AG04449 (cell line): ENCODE results near the gene KAT7.

Experiments
- CTCF ChIA-PET: fragments of 350-600 bp; formaldehyde crosslinking; extraction: SDS; loops from one replicate; lab custom pipeline; 2021; ENCODE audit warnings: antibody characterized with exemption; lab: Yijun Ruan, JAX
- POLR2A ChIA-PET: fragments of 400-600, 350-600 bp; formaldehyde crosslinking; extraction: SDS; loops from one replicate; lab custom pipeline; 2020; ENCODE audit warnings: antibody characterized with exemption, inconsistent platforms; lab: Yijun Ruan, JAX
- DNase-seq: peaks from one replicate; pipeline ENCODE4 v3.0.0-alpha.2; 2010; ENCODE audit warnings: low read depth, low spot score
- H3K4me3 ChIP-seq: 2 replicates; pipeline ENCODE4 v1.5.1; 2011; ENCODE audit warnings: low read depth, mild to moderate bottlenecking, control low read depth, low read length
- CTCF ChIP-seq: IDR thresholded peaks from one replicate; pipeline ENCODE4 v1.5.1; 2011; ENCODE audit warnings: mild to moderate bottlenecking, moderate library complexity, low read length, control low read depth, inconsistent platforms; ENCODE audit not compliant: insufficient read depth; ENCODE audit errors: missing control alignments

Gene KAT7

DNA sequence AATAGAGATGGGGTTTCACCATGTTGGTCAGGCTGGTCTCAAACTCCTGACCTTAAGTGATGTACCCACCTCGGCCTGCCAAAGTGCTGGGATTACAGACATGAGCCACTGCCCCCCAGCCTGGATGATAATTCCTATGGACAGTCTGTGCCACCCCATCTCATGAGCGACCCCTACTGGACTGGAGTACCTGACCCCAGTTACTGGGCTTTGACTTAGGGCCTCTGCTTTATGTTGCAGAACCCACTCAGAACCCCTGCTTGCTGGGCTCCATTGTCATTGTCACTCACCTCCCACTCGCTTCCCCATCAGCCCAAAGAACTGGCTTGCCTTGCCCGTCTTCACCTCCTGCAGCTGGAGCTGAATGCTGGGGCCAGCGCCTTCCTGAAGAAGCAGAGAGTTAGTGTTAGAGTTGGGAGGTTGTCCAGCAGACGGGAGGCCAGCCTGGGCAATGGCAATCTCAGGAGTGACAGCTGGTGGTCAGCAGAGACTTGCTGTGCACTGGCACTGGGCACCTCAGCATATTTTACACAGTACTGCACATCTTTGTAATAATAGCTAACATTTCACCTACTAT is 55.4 kb downstream of the KAT7 start:
- ChIA-PET CTCF (interaction anchor here (1.4 to 25.2 kb wide), 2 partner anchors 155 to 286 kb away, joined by 3 to 753 read pairs; partner anchors contain the start of gene DLX3), POLR2A (no interaction called here)
- DNase-seq, result no peak
- no peak overlapping the region for H3K4me3 ChIP-seq
- TF ChIP-seq CTCF, result peak; percentile 13

- ChIA-PET POLR2A (no interaction called here), CTCF (interaction anchor here (1.1 to 25.2 kb wide), 3 partner anchors 10 to 279 kb away, joined by 3 to 753 read pairs (median 4); partner anchors contain the start of gene DLX3)
- no peak for TF ChIP-seq CTCF
- no peak for DNase-seq
- H3K4me3 ChIP-seq, result no peak overlapping the region
These were observed 56.8 kb downstream of the KAT7 start for GRCh38 chr17:49845321-49845720.

- POLR2A ChIA-PET, result no interaction called here
- no peak for TF ChIP-seq CTCF
- CTCF ChIA-PET, result interaction anchor here (1.0 to 25.2 kb wide), 4 partner anchors 10 to 247 kb away, joined by 3 to 753 read pairs (median 4); partner anchors contain the start of gene DLX3
These were observed 58.6 kb downstream of the KAT7 start for GRCh38 chr17:49846938-49847712.

GRCh38 chr17:49848019-49848473 is 59.6 kb downstream of the KAT7 start, which contains the start of gene TAC4:
TSS of gene TAC4 (minus strand) at chr17:49848069. CDS start at chr17:49848017, 52 bp downstream.
- DNase-seq, result no peak
- no peak within 1 kb of the TSS for H3K4me3 ChIP-seq
- TF ChIP-seq CTCF, result no peak
- POLR2A ChIA-PET, result interaction anchor here (0.6 kb wide), 1 partner anchor 60 kb away, joined by 4 read pairs; the partner anchor contains the start of gene KAT7
- CTCF ChIA-PET, result interaction anchor here (1.0 to 25.2 kb wide), 6 partner anchors 8 to 282 kb away, joined by 3 to 753 read pairs (median 4); partner anchors contain the start of gene DLX3

More at GRCh38 chr17:49846938-49847712, 58.6 kb downstream of the KAT7 start:
- H3K4me3 ChIP-seq, result no peak overlapping the region
- DNase-seq, result no peak

DNA sequence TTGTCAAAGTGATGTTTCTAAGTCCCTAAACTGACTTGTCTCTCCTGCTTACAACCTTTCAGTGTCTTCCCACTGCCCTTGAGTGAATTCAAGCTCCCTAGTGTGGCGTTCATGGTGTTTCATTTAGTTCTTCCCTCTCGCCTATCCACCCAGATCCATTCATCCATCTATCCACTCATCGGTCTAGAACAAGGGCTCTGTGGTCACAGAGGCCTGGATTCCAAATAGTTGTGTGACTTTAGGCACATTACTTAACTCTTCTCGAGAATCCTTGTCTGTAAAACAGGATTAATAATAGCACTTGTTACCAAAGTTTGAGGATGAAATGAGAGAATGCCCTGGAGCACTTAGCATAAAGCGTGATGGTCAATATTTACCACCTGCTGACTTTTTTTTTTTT is 60.3 kb downstream of the KAT7 start:
- POLR2A ChIA-PET, result interaction anchor here (0.6 kb wide), 1 partner anchor 61 kb away, joined by 4 read pairs; the partner anchor contains the start of gene KAT7
- no peak for TF ChIP-seq CTCF
- CTCF ChIA-PET, result interaction anchor here (0.6 to 25.2 kb wide), 7 partner anchors 8 to 393 kb away, joined by 3 to 753 read pairs (median 4); partner anchors contain the start of gene DLX3
- DNase-seq, result no peak
- no peak overlapping the region for H3K4me3 ChIP-seq
